HCT116 (cell line): ENCODE results near the gene FRY.

Experiments used
- POLR2A ChIP-seq: IDR thresholded peaks from 2 replicates; pipeline ENCODE4 v1.7.0; 2011; ENCODE audit warnings: borderline replicate concordance; ENCODE audit not compliant: insufficient read depth, insufficient read length; ENCODE audit errors: extremely low read depth
- YY1 ChIP-seq: IDR thresholded peaks from 2 replicates; pipeline ENCODE4 v1.6.1; 2011; ENCODE audit warnings: low read length, low read depth, moderate library complexity, mild to moderate bottlenecking; ENCODE audit not compliant: insufficient replicate concordance; ENCODE audit errors: extremely low read depth
- TF ChIP-seq, protein P1 (sequence below), 3 experiments: fragments of 200-600 bp in 1 of 3; sonication (generic) in 1 of 3; IDR thresholded peaks in 2 of 3; conservative IDR thresholded peaks in 1 of 3; 2 replicates each; pipeline ENCODE4 v1.5.1; 2012 to 2017; ENCODE audit warnings: low read depth in 2 of 3, low read length in 2 of 3, antibody characterized with exemption in 1 of 3, borderline replicate concordance in 1 of 3, control low read depth in 1 of 3, mild to moderate bottlenecking in 1 of 3, mixed read lengths in 1 of 3, mixed run types in 1 of 3, moderate library complexity in 1 of 3; ENCODE audit not compliant: insufficient read depth in 1 of 3

DNA sequence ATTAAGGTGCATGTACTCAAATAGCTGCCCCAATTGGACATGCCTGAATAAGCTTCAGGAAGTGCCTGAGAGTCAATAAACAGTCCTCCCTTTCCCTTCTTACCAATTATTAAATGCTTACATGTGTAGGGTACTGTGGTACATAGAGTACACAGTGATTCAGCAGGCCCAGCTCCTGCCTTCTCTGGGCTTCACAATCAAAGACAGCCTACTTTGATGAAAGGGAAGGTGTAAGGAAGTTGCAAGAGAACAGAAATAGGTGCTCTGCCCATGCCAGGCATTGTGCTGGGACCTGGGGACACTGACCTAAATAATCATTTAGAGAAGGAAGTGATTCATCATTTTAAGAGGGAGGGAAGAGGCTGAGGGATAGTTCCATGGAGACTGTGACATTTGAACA lies 17.2 kb downstream of the FRY start:
- TF ChIP-seq, protein P1, sequence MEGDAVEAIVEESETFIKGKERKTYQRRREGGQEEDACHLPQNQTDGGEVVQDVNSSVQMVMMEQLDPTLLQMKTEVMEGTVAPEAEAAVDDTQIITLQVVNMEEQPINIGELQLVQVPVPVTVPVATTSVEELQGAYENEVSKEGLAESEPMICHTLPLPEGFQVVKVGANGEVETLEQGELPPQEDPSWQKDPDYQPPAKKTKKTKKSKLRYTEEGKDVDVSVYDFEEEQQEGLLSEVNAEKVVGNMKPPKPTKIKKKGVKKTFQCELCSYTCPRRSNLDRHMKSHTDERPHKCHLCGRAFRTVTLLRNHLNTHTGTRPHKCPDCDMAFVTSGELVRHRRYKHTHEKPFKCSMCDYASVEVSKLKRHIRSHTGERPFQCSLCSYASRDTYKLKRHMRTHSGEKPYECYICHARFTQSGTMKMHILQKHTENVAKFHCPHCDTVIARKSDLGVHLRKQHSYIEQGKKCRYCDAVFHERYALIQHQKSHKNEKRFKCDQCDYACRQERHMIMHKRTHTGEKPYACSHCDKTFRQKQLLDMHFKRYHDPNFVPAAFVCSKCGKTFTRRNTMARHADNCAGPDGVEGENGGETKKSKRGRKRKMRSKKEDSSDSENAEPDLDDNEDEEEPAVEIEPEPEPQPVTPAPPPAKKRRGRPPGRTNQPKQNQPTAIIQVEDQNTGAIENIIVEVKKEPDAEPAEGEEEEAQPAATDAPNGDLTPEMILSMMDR (IDR thresholded peaks at IDR 0.05 in 2 of 3, conservative IDR thresholded peaks at IDR 0.05 in 1 of 3; ENCODE audit: borderline replicate concordance in 1 of 3, insufficient read depth in 1 of 3, low read depth in 2 of 3, low read length in 2 of 3) = no peak
- TF ChIP-seq POLR2A = no peak
- TF ChIP-seq YY1 = no peak
